A673 (cell line): ENCODE measurements around the gene SNX30.

Experiments used
- CTCF ChIP-seq: fragments of 300-800, 200-600 bp; sonication (generic); conservative IDR thresholded peaks from 2 replicates; pipeline ENCODE4 v1.5.1; 2017; ENCODE audit warnings: low read depth, mild to moderate bottlenecking, antibody characterized with exemption, low read length, moderate library complexity, mixed read lengths
- EZH2 ChIP-seq: fragments of 200-600 bp; sonication (generic); IDR thresholded peaks from 2 replicates; pipeline ENCODE4 v1.6.1; 2017; ENCODE audit warnings: borderline replicate concordance, low read depth, mild to moderate bottlenecking, mixed read lengths, antibody characterized with exemption, low read length; ENCODE audit not compliant: poor library complexity, severe bottlenecking

- no peak for TF ChIP-seq CTCF
- TF ChIP-seq EZH2 = no peak
These were observed 150.3 kb downstream of the SNX30 start for GRCh38 chr9:112900901-112901300.
